ENCODE results near the gene RASSF1.

DNA sequence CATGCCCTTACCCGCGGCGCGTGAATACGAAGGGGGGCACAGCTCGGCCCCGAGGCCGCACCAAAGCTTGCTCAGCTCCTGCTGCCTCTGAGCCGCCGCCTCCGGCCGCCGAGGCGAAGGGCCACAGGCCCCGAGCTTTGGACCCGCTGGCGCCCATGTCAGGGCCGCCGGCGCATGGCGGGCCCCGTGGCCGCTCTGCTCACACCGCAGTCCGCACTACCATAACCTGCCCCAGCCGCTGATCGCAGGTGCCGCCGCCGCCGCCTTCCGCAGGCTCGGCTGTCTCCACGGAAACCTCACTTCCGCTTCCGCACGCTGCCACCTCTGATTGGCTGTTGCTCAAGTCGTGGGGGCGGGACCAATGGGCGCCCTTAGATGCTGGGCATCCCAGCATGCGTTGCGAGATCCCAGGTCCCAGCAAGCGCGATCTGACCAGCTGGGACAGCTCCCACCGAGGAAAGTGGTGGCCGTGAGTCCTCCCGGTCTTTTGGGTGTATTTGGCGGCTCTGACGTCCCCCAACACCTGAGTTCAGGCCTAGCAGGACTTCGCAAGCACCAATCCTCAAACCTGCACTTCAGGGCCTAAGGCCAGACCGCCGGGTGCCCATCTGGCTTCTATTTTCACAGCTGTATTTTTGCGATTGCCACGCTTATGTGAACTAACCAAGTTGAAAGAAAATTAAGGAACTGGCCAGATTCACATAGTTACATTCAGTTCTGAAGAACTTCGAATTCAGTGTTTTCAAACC is 12.5 kb downstream of the RASSF1 start, which contains the start of gene TUSC2:
- TF ChIP-seq, protein P1, sequence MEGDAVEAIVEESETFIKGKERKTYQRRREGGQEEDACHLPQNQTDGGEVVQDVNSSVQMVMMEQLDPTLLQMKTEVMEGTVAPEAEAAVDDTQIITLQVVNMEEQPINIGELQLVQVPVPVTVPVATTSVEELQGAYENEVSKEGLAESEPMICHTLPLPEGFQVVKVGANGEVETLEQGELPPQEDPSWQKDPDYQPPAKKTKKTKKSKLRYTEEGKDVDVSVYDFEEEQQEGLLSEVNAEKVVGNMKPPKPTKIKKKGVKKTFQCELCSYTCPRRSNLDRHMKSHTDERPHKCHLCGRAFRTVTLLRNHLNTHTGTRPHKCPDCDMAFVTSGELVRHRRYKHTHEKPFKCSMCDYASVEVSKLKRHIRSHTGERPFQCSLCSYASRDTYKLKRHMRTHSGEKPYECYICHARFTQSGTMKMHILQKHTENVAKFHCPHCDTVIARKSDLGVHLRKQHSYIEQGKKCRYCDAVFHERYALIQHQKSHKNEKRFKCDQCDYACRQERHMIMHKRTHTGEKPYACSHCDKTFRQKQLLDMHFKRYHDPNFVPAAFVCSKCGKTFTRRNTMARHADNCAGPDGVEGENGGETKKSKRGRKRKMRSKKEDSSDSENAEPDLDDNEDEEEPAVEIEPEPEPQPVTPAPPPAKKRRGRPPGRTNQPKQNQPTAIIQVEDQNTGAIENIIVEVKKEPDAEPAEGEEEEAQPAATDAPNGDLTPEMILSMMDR (IDR thresholded peaks at IDR 0.05): no peak
- TF ChIP-seq EZH2phosphoT487 (IDR thresholded peaks at IDR 0.05) (no peak), EZH2 (IDR thresholded peaks at IDR 0.05) (no peak)
